Right lobe of liver (tissue), 4 donors: Measurements from ENCODE around the gene ARF6.

Experiments
- POLR2A ChIP-seq: fragments of 450-650 bp; IDR thresholded peaks from one replicate; pipeline ENCODE4 v1.6.1; 2017; ENCODE audit warnings: antibody characterized with exemption, mild to moderate bottlenecking
- TF ChIP-seq, protein P1 (sequence below), 4 donors: fragments of 200-600 bp in 3 of 4; fragments of 450-650 bp in 1 of 4; IDR thresholded peaks; one replicate each; pipeline versions ENCODE4 v1.5.1 to v1.8.0; 2016 to 2022; ENCODE audit warnings: antibody characterized with exemption in 4 of 4, mild to moderate bottlenecking in 2 of 4
- donor health status: DM: no; HTN: no; CAD: no.
- donor health status: DM: no; HTN: no; CAD: no.
- donor health status: DM: no; HTN: yes; CAD: no.

DNA sequence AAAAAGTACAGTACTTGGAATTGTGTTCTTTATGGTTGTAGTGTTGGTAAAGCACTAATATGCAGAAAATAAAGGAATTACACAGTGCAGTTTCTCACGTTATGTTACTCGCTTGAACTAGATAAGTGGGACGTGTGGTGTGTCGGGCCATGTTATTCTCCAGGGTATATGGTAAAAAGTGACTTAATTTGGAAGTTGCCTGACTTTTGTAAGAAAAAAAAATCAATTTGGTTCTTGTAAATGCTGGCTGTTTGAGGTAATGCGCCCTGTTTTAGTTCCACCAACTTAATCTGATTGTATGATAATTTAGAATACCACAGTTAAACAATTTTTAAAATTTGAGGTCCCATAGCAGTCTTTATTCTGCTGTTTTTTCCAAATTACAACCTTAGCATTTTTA is 4.1 kb downstream of the ARF6 start:
- TF ChIP-seq, protein P1, sequence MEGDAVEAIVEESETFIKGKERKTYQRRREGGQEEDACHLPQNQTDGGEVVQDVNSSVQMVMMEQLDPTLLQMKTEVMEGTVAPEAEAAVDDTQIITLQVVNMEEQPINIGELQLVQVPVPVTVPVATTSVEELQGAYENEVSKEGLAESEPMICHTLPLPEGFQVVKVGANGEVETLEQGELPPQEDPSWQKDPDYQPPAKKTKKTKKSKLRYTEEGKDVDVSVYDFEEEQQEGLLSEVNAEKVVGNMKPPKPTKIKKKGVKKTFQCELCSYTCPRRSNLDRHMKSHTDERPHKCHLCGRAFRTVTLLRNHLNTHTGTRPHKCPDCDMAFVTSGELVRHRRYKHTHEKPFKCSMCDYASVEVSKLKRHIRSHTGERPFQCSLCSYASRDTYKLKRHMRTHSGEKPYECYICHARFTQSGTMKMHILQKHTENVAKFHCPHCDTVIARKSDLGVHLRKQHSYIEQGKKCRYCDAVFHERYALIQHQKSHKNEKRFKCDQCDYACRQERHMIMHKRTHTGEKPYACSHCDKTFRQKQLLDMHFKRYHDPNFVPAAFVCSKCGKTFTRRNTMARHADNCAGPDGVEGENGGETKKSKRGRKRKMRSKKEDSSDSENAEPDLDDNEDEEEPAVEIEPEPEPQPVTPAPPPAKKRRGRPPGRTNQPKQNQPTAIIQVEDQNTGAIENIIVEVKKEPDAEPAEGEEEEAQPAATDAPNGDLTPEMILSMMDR (IDR thresholded peaks at IDR 0.05), result no peak
- TF ChIP-seq POLR2A, result no peak
